IMR-90 (cell line): ENCODE data around the gene ANKFY1. TPM values are rescaled to one million over a fixed set of nuclear protein-coding genes. Genes with fewer than 3 reads are reported as not detected.

Experiments
- ATAC-seq: fragments of 200-7000 bp; cut with Tn5 transposase; 2 replicates; pipeline ENCODE4 v1.9.1; 2020; ENCODE audit warnings: low read depth, mild to moderate bottlenecking, moderate library complexity
- BruUV-seq: library from RNA; stranded (reverse); fragments of 400-500 nt; replicated peaks from 2 replicates; lab custom pipeline; 2021; lab: Mats Ljungman, UMichigan
- CTCF ChIA-PET: fragments of 300-600 bp; formaldehyde crosslinking; extraction: SDS; loops from one replicate; lab custom pipeline; 2021; ENCODE audit warnings: antibody characterized with exemption; lab: Yijun Ruan, JAX
- POLR2A ChIA-PET: fragments of 300-600 bp; sonication (Branson Sonifier 250); formaldehyde crosslinking; loops from one replicate; lab custom pipeline; 2022; ENCODE audit warnings: antibody characterized with exemption; ENCODE audit not compliant: unreplicated experiment; lab: Charles Lee
- DNase-seq: peaks from one replicate; pipeline ENCODE4 v3.0.0; 2013
- H2AFZ ChIP-seq: replicated peaks from 2 replicates; pipeline ENCODE3; 2013; ENCODE audit warnings: low read length, mild to moderate bottlenecking; ENCODE audit not compliant: poor library complexity
- H2AK5ac ChIP-seq: 2 replicates; pipeline ENCODE4 v1.6.1; 2013; ENCODE audit warnings: low read depth, low read length, inconsistent platforms
- H2AK9ac ChIP-seq: replicated peaks from 2 replicates; pipeline ENCODE3; 2013; ENCODE audit warnings: mild to moderate bottlenecking, low read depth, low read length, moderate library complexity; ENCODE audit not compliant: poor library complexity
- H2BK120ac ChIP-seq: 2 replicates; pipeline ENCODE4 v1.6.1; 2013; ENCODE audit warnings: low read depth, low read length, inconsistent platforms
- H2BK15ac ChIP-seq: 3 replicates; pipeline ENCODE4 v1.6.1; 2013; ENCODE audit warnings: low read depth, low read length, inconsistent platforms
- H2BK20ac ChIP-seq: 2 replicates; pipeline ENCODE4 v1.6.1; 2013; ENCODE audit warnings: low read depth, mild to moderate bottlenecking, inconsistent platforms, low read length, moderate library complexity
- H2BK5ac ChIP-seq: 2 replicates; pipeline ENCODE4 v1.6.1; 2013; ENCODE audit warnings: mild to moderate bottlenecking, low read depth, low read length, inconsistent platforms; ENCODE audit not compliant: poor library complexity, severe bottlenecking
- H3K14ac ChIP-seq: replicated peaks from 2 replicates; pipeline ENCODE4 v1.6.1; 2013; ENCODE audit warnings: low read depth, low read length, inconsistent platforms
- H3K18ac ChIP-seq: 2 replicates; pipeline ENCODE4 v1.6.1; 2013; ENCODE audit warnings: low read depth, low read length, control low read depth
- H3K23ac ChIP-seq: 2 replicates; pipeline ENCODE4 v1.6.1; 2013; ENCODE audit warnings: low read depth, low read length, inconsistent platforms
- H3K27ac ChIP-seq: 2 replicates; pipeline ENCODE4 v1.5.1; 2013; ENCODE audit warnings: mild to moderate bottlenecking, control low read depth, low read length; ENCODE audit not compliant: insufficient read depth
- H3K27me3 ChIP-seq: 2 replicates; pipeline ENCODE4 v1.6.1; 2013; ENCODE audit warnings: low read length; ENCODE audit not compliant: control insufficient read depth, insufficient read depth
- H3K36me3 ChIP-seq: 2 replicates; pipeline ENCODE4 v1.6.1; 2013; ENCODE audit warnings: low read length, mixed read lengths; ENCODE audit not compliant: control insufficient read depth, insufficient read depth
- H3K4ac ChIP-seq: 2 replicates; pipeline ENCODE4 v1.6.1; 2013; ENCODE audit warnings: low read depth, low read length, inconsistent platforms
- H3K4me1 ChIP-seq: 2 replicates; pipeline ENCODE4 v1.6.1; 2013; ENCODE audit warnings: low read length, mixed read lengths; ENCODE audit not compliant: control insufficient read depth, insufficient read depth
- H3K4me2 ChIP-seq: 2 replicates; pipeline ENCODE4 v1.6.1; 2013; ENCODE audit warnings: low read depth, mild to moderate bottlenecking, control low read depth, low read length, moderate library complexity
- H3K4me3 ChIP-seq: 2 replicates; pipeline ENCODE4 v1.5.1; 2013; ENCODE audit warnings: low read depth, mild to moderate bottlenecking, control low read depth, low read length, moderate library complexity; ENCODE audit not compliant: insufficient read depth
- H3K56ac ChIP-seq: 2 replicates; pipeline ENCODE4 v1.6.1; 2013; ENCODE audit warnings: low read length, inconsistent platforms; ENCODE audit not compliant: insufficient read depth; ENCODE audit errors: extremely low read depth
- H3K79me1 ChIP-seq, 2 experiments: 2 replicates each; pipeline ENCODE4 v1.6.1; 2013; ENCODE audit warnings: low read length in 2 of 2, inconsistent platforms in 1 of 2, low read depth in 1 of 2
- H3K9ac ChIP-seq: 2 replicates; pipeline ENCODE4 v1.6.1; 2013; ENCODE audit warnings: low read depth, low read length, control low read depth
- H3K9me1 ChIP-seq: 2 replicates; pipeline ENCODE4 v1.6.1; 2013; ENCODE audit warnings: low read length, inconsistent platforms; ENCODE audit not compliant: insufficient read depth
- H3K9me3 ChIP-seq: 2 replicates; pipeline ENCODE4 v1.6.1; 2013; ENCODE audit warnings: low read length; ENCODE audit not compliant: control insufficient read depth, insufficient read depth
- H4K20me1 ChIP-seq: 2 replicates; pipeline ENCODE4 v1.6.1; 2013; ENCODE audit warnings: low read length, inconsistent platforms; ENCODE audit not compliant: insufficient read depth
- H4K5ac ChIP-seq: 2 replicates; pipeline ENCODE4 v1.6.1; 2013; ENCODE audit warnings: mild to moderate bottlenecking, low read depth, low read length, control low read depth
- H4K8ac ChIP-seq, 2 experiments: 2 replicates each; pipeline ENCODE4 v1.6.1; 2013; ENCODE audit warnings: low read depth in 2 of 2, low read length in 2 of 2, control low read depth in 1 of 2, inconsistent platforms in 1 of 2
- H4K91ac ChIP-seq: 2 replicates; pipeline ENCODE4 v1.6.1; 2013; ENCODE audit warnings: low read depth, low read length, inconsistent platforms; ENCODE audit not compliant: insufficient read depth
- BHLHE40 ChIP-seq: fragments of 150-350 bp; IDR thresholded peaks from 2 replicates; pipeline ENCODE4 v1.6.1; 2016; ENCODE audit warnings: mild to moderate bottlenecking, low read depth, low read length
- CEBPB ChIP-seq: IDR thresholded peaks from 2 replicates; pipeline ENCODE4 v1.6.1; 2012; ENCODE audit warnings: low read depth, low read length, improper control_type of control experiment
- CHD1 ChIP-seq: IDR thresholded peaks from 2 replicates; pipeline ENCODE4 v1.6.1; 2012; ENCODE audit warnings: low read depth, low read length, improper control_type of control experiment
- MAFK ChIP-seq: IDR thresholded peaks from 2 replicates; pipeline ENCODE4 v1.6.1; 2012; ENCODE audit warnings: low read depth, low read length, improper control_type of control experiment
- MAZ ChIP-seq: IDR thresholded peaks from 2 replicates; pipeline ENCODE4 v1.6.1; 2012; ENCODE audit warnings: low read depth, mild to moderate bottlenecking, low read length, improper control_type of control experiment, moderate library complexity, borderline replicate concordance
- MXI1 ChIP-seq: IDR thresholded peaks from 2 replicates; pipeline ENCODE4 v1.6.1; 2012; ENCODE audit warnings: low read depth, mild to moderate bottlenecking, low read length, moderate library complexity, borderline replicate concordance
- NFE2L2 ChIP-seq: fragments of 150-350 bp; IDR thresholded peaks from 2 replicates; pipeline ENCODE4 v1.6.1; 2016; ENCODE audit warnings: low read depth, mild to moderate bottlenecking, low read length
- POLR2A ChIP-seq: IDR thresholded peaks from 2 replicates; pipeline ENCODE4 v1.6.1; 2012; ENCODE audit warnings: mild to moderate bottlenecking, low read depth, low read length
- RAD21 ChIP-seq: IDR thresholded peaks from 2 replicates; pipeline ENCODE4 v1.6.1; 2012; ENCODE audit warnings: low read length, improper control_type of control experiment
- RFX5 ChIP-seq: IDR thresholded peaks from 2 replicates; pipeline ENCODE4 v1.8.0; 2012; ENCODE audit warnings: low read depth, mild to moderate bottlenecking, low read length, moderate library complexity
- SMC3 ChIP-seq: fragments of 150-350 bp; IDR thresholded peaks from 2 replicates; pipeline ENCODE4 v1.6.1; 2016; ENCODE audit warnings: low read depth, mild to moderate bottlenecking, antibody characterized with exemption, low read length, moderate library complexity
- USF2 ChIP-seq: fragments of 150-350 bp; IDR thresholded peaks from 2 replicates; pipeline ENCODE4 v1.6.1; 2017; ENCODE audit warnings: mild to moderate bottlenecking, antibody characterized with exemption, low read length, low read depth
- WGBS, 2 experiments: methylation state at CpG; one replicate each; pipeline versions ENCODE4 v1.1.5 to v1.1.7; 2013; ENCODE audit warnings: missing lambda C conversion rate in 2 of 2; ENCODE audit not compliant: insufficient read length in 1 of 2; ENCODE audit errors: extremely low coverage in 2 of 2; 5-methylcytosine and 5-hydroxymethylcytosine counted together
- dilution Hi-C: fragments of 300-500 bp; cut with HindIII; formaldehyde crosslinking; loops from one replicate; pipeline ENCODE4 v1.14.3; 2018; ENCODE audit warnings: low sequenced_read_pairs; ENCODE audit not compliant: unreplicated experiment
- in situ Hi-C: fragments of 300-500 bp; cut with MboI; formaldehyde crosslinking; loops from 3 replicates; pipeline ENCODE4 v1.14.3; 2019; ENCODE audit warnings: low sequenced_read_pairs, inconsistent platforms, mixed read lengths
- intact Hi-C: fragments of 100-400 bp; cut with micrococcal nuclease; formaldehyde crosslinking; loops from 2 replicates; pipeline ENCODE4 v1.10.0; 2022
- polyA plus RNA-seq, 3 experiments: library from polyadenylated mRNA; depleted of rRNA; stranded (reverse); fragments of >200 nt; gene quantifications; 2 replicates each; pipeline ENCODE4 v1.2.3, GENCODE V29; 2012; ENCODE audit warnings: low replicate concordance in 1 of 3
- total RNA-seq: library from RNA; depleted of rRNA; stranded (reverse); fragments of >200 nt; gene quantifications from 2 replicates; pipeline ENCODE4 v1.2.3, GENCODE V29; 2012
- TF ChIP-seq, protein P1 (sequence below): conservative IDR thresholded peaks from 2 replicates; pipeline ENCODE4 v1.5.1; 2012; ENCODE audit warnings: mild to moderate bottlenecking, low read depth, low read length, improper control_type of control experiment
- TF ChIP-seq, protein P2 (sequence below): fragments of 150-350 bp; IDR thresholded peaks from 2 replicates; pipeline ENCODE4 v1.6.1; 2016; ENCODE audit warnings: low read depth, mild to moderate bottlenecking, low read length, moderate library complexity, borderline replicate concordance

ANKFY1 gene
- total and polyA plus RNA-seq, 2 of the 4 experiments (the other 2 are of a cell fraction): 32.3 to 48.9 TPM

GRCh38 chr17:4287710-4288109 is 23.9 kb upstream of the ANKFY1 start:
- H4K5ac ChIP-seq: no peak overlapping the region
- H3K4ac ChIP-seq: no peak overlapping the region
- H2AK9ac ChIP-seq: no peak overlapping the region
- no peaks in the 10 kb centered on the region for H3K9me3 ChIP-seq
- H2AFZ ChIP-seq: no peak overlapping the region
- ATAC-seq (no peak), DNase-seq (no peak)
- no peak overlapping the region for H4K91ac ChIP-seq
- H3K36me3 ChIP-seq: peaks cover 20% of the 10 kb centered on the region
- no peak overlapping the region for H3K23ac ChIP-seq
- in situ Hi-C loops: no loop called here
- no peak overlapping the region for H3K9ac ChIP-seq
- ChIA-PET POLR2A (no interaction called here), CTCF (no interaction called here)
- no peak overlapping the region for H3K4me3 ChIP-seq
- WGBS, 2 experiments: no CpG with 5 or more reads among the region's 3 CpGs
- peaks cover 17 to 33% of the 10 kb centered on the region in 2 experiments for H3K79me1 ChIP-seq
- no TSS peak for BruUV-seq
- dilution Hi-C loops: no loop called here
- no peak overlapping the region for H2BK120ac ChIP-seq
- H2BK20ac ChIP-seq: no peak overlapping the region
- intact Hi-C loops: no loop called here
- peaks cover 5% of the 10 kb centered on the region for H4K20me1 ChIP-seq
- no peaks in the 10 kb centered on the region for H3K27me3 ChIP-seq
- H2AK5ac ChIP-seq: no peak overlapping the region
- peaks cover 3% of the 10 kb centered on the region for H3K9me1 ChIP-seq
- no peak overlapping the region for H3K14ac ChIP-seq
- no peaks in the 10 kb centered on the region for H3K4me1 ChIP-seq
- H3K4me2 ChIP-seq: no peak overlapping the region
- no peak overlapping the region for H2BK15ac ChIP-seq
- no peak overlapping the region for H3K56ac ChIP-seq
- no peak overlapping the region for H3K27ac ChIP-seq
- H3K18ac ChIP-seq: no peak overlapping the region
- TF ChIP-seq RFX5 (no peak), CEBPB (no peak), POLR2A (no peak), NFE2L2 (no peak), MXI1 (no peak), USF2 (no peak), MAZ (no peak), MAFK (no peak), RAD21 (no peak), BHLHE40 (no peak), SMC3 (no peak), CHD1 (no peak)
- TF ChIP-seq, protein P1, sequence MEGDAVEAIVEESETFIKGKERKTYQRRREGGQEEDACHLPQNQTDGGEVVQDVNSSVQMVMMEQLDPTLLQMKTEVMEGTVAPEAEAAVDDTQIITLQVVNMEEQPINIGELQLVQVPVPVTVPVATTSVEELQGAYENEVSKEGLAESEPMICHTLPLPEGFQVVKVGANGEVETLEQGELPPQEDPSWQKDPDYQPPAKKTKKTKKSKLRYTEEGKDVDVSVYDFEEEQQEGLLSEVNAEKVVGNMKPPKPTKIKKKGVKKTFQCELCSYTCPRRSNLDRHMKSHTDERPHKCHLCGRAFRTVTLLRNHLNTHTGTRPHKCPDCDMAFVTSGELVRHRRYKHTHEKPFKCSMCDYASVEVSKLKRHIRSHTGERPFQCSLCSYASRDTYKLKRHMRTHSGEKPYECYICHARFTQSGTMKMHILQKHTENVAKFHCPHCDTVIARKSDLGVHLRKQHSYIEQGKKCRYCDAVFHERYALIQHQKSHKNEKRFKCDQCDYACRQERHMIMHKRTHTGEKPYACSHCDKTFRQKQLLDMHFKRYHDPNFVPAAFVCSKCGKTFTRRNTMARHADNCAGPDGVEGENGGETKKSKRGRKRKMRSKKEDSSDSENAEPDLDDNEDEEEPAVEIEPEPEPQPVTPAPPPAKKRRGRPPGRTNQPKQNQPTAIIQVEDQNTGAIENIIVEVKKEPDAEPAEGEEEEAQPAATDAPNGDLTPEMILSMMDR: no peak
- TF ChIP-seq, protein P2, sequence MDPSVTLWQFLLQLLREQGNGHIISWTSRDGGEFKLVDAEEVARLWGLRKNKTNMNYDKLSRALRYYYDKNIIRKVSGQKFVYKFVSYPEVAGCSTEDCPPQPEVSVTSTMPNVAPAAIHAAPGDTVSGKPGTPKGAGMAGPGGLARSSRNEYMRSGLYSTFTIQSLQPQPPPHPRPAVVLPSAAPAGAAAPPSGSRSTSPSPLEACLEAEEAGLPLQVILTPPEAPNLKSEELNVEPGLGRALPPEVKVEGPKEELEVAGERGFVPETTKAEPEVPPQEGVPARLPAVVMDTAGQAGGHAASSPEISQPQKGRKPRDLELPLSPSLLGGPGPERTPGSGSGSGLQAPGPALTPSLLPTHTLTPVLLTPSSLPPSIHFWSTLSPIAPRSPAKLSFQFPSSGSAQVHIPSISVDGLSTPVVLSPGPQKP: no peak
- no peak overlapping the region for H2BK5ac ChIP-seq
- no peak overlapping the region for H4K8ac ChIP-seq
